Small intestine (tissue), 7 donors: Measurements from ENCODE around the gene BAZ2B. TPM values are rescaled to one million over a fixed set of nuclear protein-coding genes. Genes with fewer than 3 reads are reported as not detected.
"Not testable (repeated sequence)": the region's sequence is repeated elsewhere in the genome, so short reads cannot be mapped to it uniquely, and the experiment has no call there.

Experiments used
- DNase-seq, 2 donors: peaks; one replicate each; pipeline versions ENCODE4 v3.0.0 to v3.0.0-alpha.2; 2013
- FAIRE-seq: peaks from 2 replicates; lab custom pipeline; 2012; peaks lifted over from hg19 to GRCh38; lab: Jason Lieb, UNC
- H3K27ac ChIP-seq, 3 donors: one replicate each; pipeline ENCODE4 v1.5.1; 2013; ENCODE audit warnings: low read length in 2 of 3, mild to moderate bottlenecking in 2 of 3, control low read depth in 1 of 3, inconsistent platforms in 1 of 3, low read depth in 1 of 3, moderate library complexity in 1 of 3
- H3K27me3 ChIP-seq, 3 donors: one replicate each; pipeline ENCODE4 v1.6.1; 2013; ENCODE audit warnings: low read length in 3 of 3, inconsistent platforms in 1 of 3; ENCODE audit not compliant: control insufficient read depth in 3 of 3, insufficient read depth in 3 of 3
- H3K36me3 ChIP-seq, 3 donors: one replicate each; pipeline ENCODE4 v1.6.1; 2013; ENCODE audit warnings: low read length in 3 of 3, inconsistent platforms in 1 of 3, low read depth in 1 of 3, mild to moderate bottlenecking in 1 of 3, moderate library complexity in 1 of 3; ENCODE audit not compliant: control insufficient read depth in 3 of 3, insufficient read depth in 2 of 3
- H3K4me1 ChIP-seq, 3 donors: one replicate each; pipeline ENCODE4 v1.6.1; 2013; ENCODE audit warnings: low read length in 2 of 3, inconsistent platforms in 1 of 3, low read depth in 1 of 3, mild to moderate bottlenecking in 1 of 3, moderate library complexity in 1 of 3; ENCODE audit not compliant: control insufficient read depth in 3 of 3, insufficient read depth in 2 of 3
- H3K4me3 ChIP-seq, 3 donors: one replicate each; pipeline ENCODE4 v1.5.1; 2013; ENCODE audit warnings: low read length in 3 of 3, control low read depth in 1 of 3, inconsistent platforms in 1 of 3, low read depth in 1 of 3, mild to moderate bottlenecking in 1 of 3, moderate library complexity in 1 of 3
- H3K9me3 ChIP-seq, 2 donors: one replicate each; pipeline ENCODE4 v1.6.1; 2013; ENCODE audit warnings: low read depth in 1 of 2, low read length in 1 of 2; ENCODE audit not compliant: control insufficient read depth in 2 of 2, insufficient read depth in 1 of 2
- WGBS, 3 donors: extraction: QIAGEN DNeasy Blood & Tissue Kit; methylation state at CpG; one replicate each; pipeline ENCODE4 v1.1.7; 2013; 5-methylcytosine and 5-hydroxymethylcytosine counted together
- polyA plus RNA-seq, 4 donors: library from polyadenylated mRNA; stranded (reverse) in 3 of 4; unstranded in 1 of 4; fragments of 200-250 nt in 3 of 4; fragments of 120-200 nt in 1 of 4; gene quantifications; one replicate each; pipeline versions ENCODE4 v1.2.1 to v1.2.3, GENCODE V29; 2013
- donor health status: healthy with polysubstance abuse.
- donor health status: control.
- donor health status: control.
- donor health status: Bipolar disorder and iron deficiency.
- donor health status: healthy.

BAZ2B gene
- polyA plus RNA-seq, 4 donors, result 12.2 to 53.2 (median 16.0) TPM

- WGBS, 3 donors, result 96 to 97% (median 96%) methylated on average over 2 of the region's 2 CpGs
- DNase-seq, H3K27ac ChIP-seq, H3K4me3 ChIP-seq, H3K4me1 ChIP-seq, H3K27me3 ChIP-seq, H3K9me3 ChIP-seq, H3K36me3 ChIP-seq, FAIRE-seq: not testable (repeated sequence)
These were observed 9.3 kb upstream of the BAZ2B start for GRCh38 chr2:159625628-159626027.

GRCh38 chr2:159623436-159623835 is 7.1 kb upstream of the BAZ2B start:
- FAIRE-seq (no peak), DNase-seq (no peak)
- Histone ChIP-seq H3K4me1 (peaks cover 0 to 2% (median 0%) of the 10 kb centered on the region in 3 donors), H3K36me3 (no peaks in the 10 kb centered on the region), H3K27me3 (no peaks in the 10 kb centered on the region), H3K4me3 (no peak overlapping the region), H3K27ac (no peak overlapping the region), H3K9me3 (no peaks in the 10 kb centered on the region)
- 97 to 100% (median 98%) methylated on average over 1 of the region's 1 CpG for WGBS, 3 donors

- FAIRE-seq (no peak), DNase-seq (no peak)
- H3K4me3 ChIP-seq, result no peak overlapping the region
- H3K27me3 ChIP-seq, result no peaks in the 10 kb centered on the region
- no peaks in the 10 kb centered on the region for H3K36me3 ChIP-seq
- H3K9me3 ChIP-seq, result no peaks in the 10 kb centered on the region
- no peak overlapping the region for H3K27ac ChIP-seq
- 80 to 91% (median 87%) methylated on average over 2 of the region's 2 CpGs for WGBS, 3 donors
- peaks cover 0 to 5% (median 0%) of the 10 kb centered on the region in 3 donors for H3K4me1 ChIP-seq
These were observed 6.6 kb upstream of the BAZ2B start for GRCh38 chr2:159622966-159623365.

GRCh38 chr2:159620796-159621195 is 4.4 kb upstream of the BAZ2B start:
- Histone ChIP-seq H3K36me3 (no peaks in the 10 kb centered on the region), H3K4me3 (no peak overlapping the region), H3K4me1 (peaks cover 0 to 10% (median 0%) of the 10 kb centered on the region in 3 donors), H3K27me3 (no peaks in the 10 kb centered on the region), H3K27ac (peak overlapping the region in 1 of 3 donors; percentile 4), H3K9me3 (no peaks in the 10 kb centered on the region)
- FAIRE-seq, result no peak
- DNase-seq, result peak in 1 of 2 donors; percentile 11
- WGBS, 3 donors, result 76 to 87% (median 84%) methylated on average over 2 of the region's 2 CpGs

GRCh38 chr2:159617646-159618045 is 1.3 kb upstream of the BAZ2B start:
- peak overlapping the region in 1 of 3 donors; percentile 10 for H3K4me3 ChIP-seq
- no peaks in the 10 kb centered on the region for H3K9me3 ChIP-seq
- peaks cover 0 to 11% (median 1%) of the 10 kb centered on the region in 3 donors for H3K4me1 ChIP-seq
- H3K36me3 ChIP-seq, result no peaks in the 10 kb centered on the region
- H3K27me3 ChIP-seq, result no peaks in the 10 kb centered on the region
- peak; percentile 63 to 73 for DNase-seq
- 17 to 28% (median 18%) methylated on average over 2 of the region's 2 CpGs for WGBS, 3 donors
- FAIRE-seq, result no peak
- peak overlapping the region in 2 of 3 donors; percentile 31 to 92 for H3K27ac ChIP-seq

- DNase-seq, result peak in 1 of 2 donors; percentile 40
- H3K9me3 ChIP-seq, result no peaks in the 10 kb centered on the region
- no peak for FAIRE-seq
- peak overlapping the region in 1 of 3 donors; percentile 92 for H3K27ac ChIP-seq
- H3K36me3 ChIP-seq, result no peaks in the 10 kb centered on the region
- 10 to 35% (median 29%) methylated on average over 4 of the region's 4 CpGs for WGBS, 3 donors
- H3K4me3 ChIP-seq, result peak overlapping the region in 1 of 3 donors; percentile 68
- H3K27me3 ChIP-seq, result no peaks in the 10 kb centered on the region
- peaks cover 0 to 16% (median 3%) of the 10 kb centered on the region in 3 donors for H3K4me1 ChIP-seq
These were observed 752 bp upstream of the BAZ2B start for GRCh38 chr2:159617100-159617499.

- Histone ChIP-seq H3K4me3 (peak overlapping the region; percentile 68 to 79 (median 79)), H3K27me3 (no peaks in the 10 kb centered on the region), H3K9me3 (no peaks in the 10 kb centered on the region), H3K27ac (peak overlapping the region; percentile 92 to 99 (median 95)), H3K36me3 (no peaks in the 10 kb centered on the region), H3K4me1 (peaks cover 0 to 16% (median 3%) of the 10 kb centered on the region in 3 donors)
- WGBS, 3 donors, result 0% methylated on average over 53 to 66 of the region's 66 CpGs
- FAIRE-seq (no peak), DNase-seq (peak; percentile 86 to 96)
These were observed 722 bp downstream of the BAZ2B start for GRCh38 chr2:159615367-159616285.

- H3K9me3 ChIP-seq, result no peaks in the 10 kb centered on the region
- peaks cover 0 to 18% (median 3%) of the 10 kb centered on the region in 3 donors for H3K4me1 ChIP-seq
- peak overlapping the region; percentile 92 to 99 (median 95) for H3K27ac ChIP-seq
- WGBS, 3 donors, result 4 to 13% (median 4%) methylated on average over 14 to 16 of the region's 16 CpGs
- FAIRE-seq (no peak), DNase-seq (peak in 1 of 2 donors; percentile 83)
- no peaks in the 10 kb centered on the region for H3K36me3 ChIP-seq
- H3K27me3 ChIP-seq, result no peaks in the 10 kb centered on the region
- H3K4me3 ChIP-seq, result peak overlapping the region; percentile 68 to 79 (median 79)
These were observed 1.6 kb downstream of the BAZ2B start for GRCh38 chr2:159614534-159615366.
